HG03175 (cell line): Measurements from ENCODE around the gene CAPN13.

Experiments used
- ATAC-seq: cut with Tn5 transposase; IDR thresholded peaks from one replicate; pipeline ENCODE4 v1.9.1; 2021; ENCODE audit warnings: mild to moderate bottlenecking, moderate library complexity; ENCODE audit not compliant: unreplicated experiment

Gene CAPN13

GRCh38 chr2:30807249-30807648 lies at the start of gene CAPN13:
Gene CAPN13, minus strand, starts transcription at chr2:30807446. Its CDS starts 20,121 bp downstream, at chr2:30787325.
- no peak for ATAC-seq

- no peak for ATAC-seq
Measured at GRCh38 chr2:30847841-30848240, 40.6 kb upstream of the CAPN13 start.

- ATAC-seq = no peak
Measured at GRCh38 chr2:30847329-30847728, 40.1 kb upstream of the CAPN13 start.

GRCh38 chr2:30828586-30828985 lies 21.3 kb upstream of the CAPN13 start:
- no peak for ATAC-seq

- ATAC-seq = no peak
Measured at GRCh38 chr2:30826916-30827315, 19.7 kb upstream of the CAPN13 start.

GRCh38 chr2:30826481-30826880 lies 19.2 kb upstream of the CAPN13 start:
- no peak for ATAC-seq

- no peak for ATAC-seq
Measured at GRCh38 chr2:30823452-30823851, 16.2 kb upstream of the CAPN13 start.

GRCh38 chr2:30821960-30822359 lies 14.7 kb upstream of the CAPN13 start:
- ATAC-seq = no peak

- ATAC-seq = no peak
Measured at GRCh38 chr2:30820381-30821055, 13.3 kb upstream of the CAPN13 start.

GRCh38 chr2:30809938-30810337 lies 2.7 kb upstream of the CAPN13 start:
- no peak for ATAC-seq

GRCh38 chr2:30808695-30809094 lies 1.4 kb upstream of the CAPN13 start:
- no peak for ATAC-seq

GRCh38 chr2:30803281-30803680 lies 4.0 kb downstream of the CAPN13 start:
- no peak for ATAC-seq

- ATAC-seq = no peak
Measured at GRCh38 chr2:30802611-30803010, 4.6 kb downstream of the CAPN13 start.

- ATAC-seq = no peak
Measured at GRCh38 chr2:30801821-30802455, 5.3 kb downstream of the CAPN13 start.

- ATAC-seq = no peak
Measured at GRCh38 chr2:30800159-30800558, 7.1 kb downstream of the CAPN13 start.

GRCh38 chr2:30799366-30799765 lies 7.9 kb downstream of the CAPN13 start:
- no peak for ATAC-seq

GRCh38 chr2:30798536-30798991 lies 8.7 kb downstream of the CAPN13 start:
- ATAC-seq = no peak

- ATAC-seq = no peak
Measured at GRCh38 chr2:30797381-30798015, 9.7 kb downstream of the CAPN13 start.

GRCh38 chr2:30796699-30797098 lies 10.5 kb downstream of the CAPN13 start:
- no peak for ATAC-seq

GRCh38 chr2:30792521-30792920 lies 14.7 kb downstream of the CAPN13 start:
- ATAC-seq = no peak

GRCh38 chr2:30790879-30791278 lies 16.4 kb downstream of the CAPN13 start:
- ATAC-seq = no peak

- no peak for ATAC-seq
Measured at GRCh38 chr2:30789670-30790210, 17.5 kb downstream of the CAPN13 start.
